Hepatocyte (in vitro differentiated cells): Measurements from ENCODE around the gene WNT8B. TPM values are rescaled to one million over a fixed set of nuclear protein-coding genes. Genes with fewer than 3 reads are reported as not detected.

Experiments used
- DNase-seq: peaks from one replicate; pipeline ENCODE4 v3.0.0-alpha.2; 2016; ENCODE audit warnings: low spot score
- H2AFZ ChIP-seq: fragments of 200-600 bp; sonication (generic); 2 replicates; pipeline ENCODE4 v1.6.0; 2016; ENCODE audit warnings: antibody characterized with exemption, mild to moderate bottlenecking
- H3K27ac ChIP-seq: fragments of 200-600 bp; sonication (generic); 2 replicates; pipeline ENCODE4 v1.5.1; 2016; ENCODE audit warnings: mild to moderate bottlenecking
- H3K27me3 ChIP-seq: fragments of 200-600 bp; sonication (generic); 2 replicates; pipeline ENCODE4 v1.6.1; 2016
- H3K36me3 ChIP-seq: fragments of 200-600 bp; sonication (generic); replicated peaks from 2 replicates; pipeline ENCODE4 v1.5.1; 2016; ENCODE audit warnings: low read depth; ENCODE audit not compliant: insufficient read depth
- H3K4me1 ChIP-seq: fragments of 200-600 bp; sonication (generic); 2 replicates; pipeline ENCODE4 v1.5.1; 2016; ENCODE audit warnings: mild to moderate bottlenecking, moderate library complexity; ENCODE audit not compliant: insufficient read depth
- H3K4me2 ChIP-seq: fragments of 200-600 bp; sonication (generic); 2 replicates; pipeline ENCODE4 v1.6.0; 2016
- H3K4me3 ChIP-seq: fragments of 200-600 bp; sonication (generic); 2 replicates; pipeline ENCODE4 v1.5.1; 2016; ENCODE audit warnings: mild to moderate bottlenecking
- H3K79me2 ChIP-seq: fragments of 200-600 bp; sonication (generic); 2 replicates; pipeline ENCODE4 v1.6.0; 2017; ENCODE audit warnings: mild to moderate bottlenecking
- H3K9me2 ChIP-seq: fragments of 200-600 bp; sonication (generic); replicated peaks from 2 replicates; pipeline ENCODE4 v1.6.0; 2017; ENCODE audit warnings: mild to moderate bottlenecking; ENCODE audit not compliant: insufficient read depth
- H3K9me3 ChIP-seq: fragments of 200-600 bp; sonication (generic); 2 replicates; pipeline ENCODE4 v1.5.1; 2016; ENCODE audit warnings: low read depth, mild to moderate bottlenecking
- H4K20me1 ChIP-seq: fragments of 200-600 bp; sonication (generic); 2 replicates; pipeline ENCODE4 v1.6.0; 2016; ENCODE audit warnings: mild to moderate bottlenecking; ENCODE audit not compliant: insufficient read depth, poor library complexity, severe bottlenecking
- CTCF ChIP-seq: fragments of 200-600 bp; sonication (generic); IDR thresholded peaks from 2 replicates; pipeline ENCODE4 v1.5.1; 2016; ENCODE audit warnings: antibody characterized with exemption, mild to moderate bottlenecking; ENCODE audit not compliant: poor library complexity
- EZH2 ChIP-seq: fragments of 200-600 bp; sonication (generic); IDR thresholded peaks from 2 replicates; pipeline ENCODE4 v1.6.1; 2016; ENCODE audit warnings: antibody characterized with exemption, mild to moderate bottlenecking, borderline replicate concordance
- EZH2phosphoT487 ChIP-seq: fragments of 200-600 bp; sonication (generic); IDR thresholded peaks from one replicate; pipeline ENCODE4 v1.6.1; 2018; ENCODE audit warnings: antibody characterized with exemption, mild to moderate bottlenecking, low read depth, moderate library complexity; ENCODE audit not compliant: unreplicated experiment, severe bottlenecking
- WGBS: methylation state at CpG from one replicate; pipeline ENCODE4 v1.1.6; 2016; ENCODE audit warnings: low lambda C conversion rate; ENCODE audit errors: missing lambda C conversion rate; 5-methylcytosine and 5-hydroxymethylcytosine counted together
- polyA plus RNA-seq: library from polyadenylated mRNA; unstranded; fragments of >200 nt; fragmentation: Nextera tagmentation; extraction: Ambion mirVana; gene quantifications from 2 replicates; pipeline ENCODE4 v1.2.1, GENCODE V29; 2016
- total RNA-seq: library from RNA; depleted of rRNA; stranded (reverse); fragments of >200 nt; gene quantifications from 2 replicates; pipeline ENCODE4 v1.2.3, GENCODE V29; 2014

Gene WNT8B
- total and polyA plus RNA-seq, 2 experiments from 2014 or later = not detected

GRCh38 chr10:100438674-100439315 lies 24.0 kb upstream of the WNT8B start:
- Histone ChIP-seq H3K4me3 (no peak overlapping the region), H3K27ac (no peak overlapping the region), H2AFZ (no peak overlapping the region), H3K9me2 (no peaks in the 10 kb centered on the region), H3K4me1 (no peaks in the 10 kb centered on the region), H4K20me1 (no peaks in the 10 kb centered on the region), H3K27me3 (no peaks in the 10 kb centered on the region), H3K79me2 (no peaks in the 10 kb centered on the region), H3K9me3 (no peaks in the 10 kb centered on the region), H3K4me2 (no peak overlapping the region), H3K36me3 (no peaks in the 10 kb centered on the region)
- DNase-seq = no peak
- TF ChIP-seq EZH2phosphoT487 (no peak), CTCF (no peak)
- WGBS = 96% methylated on average over 6 of the region's 6 CpGs

GRCh38 chr10:100442548-100442947 lies 20.3 kb upstream of the WNT8B start:
- no peak for TF ChIP-seq EZH2phosphoT487
- TF ChIP-seq EZH2 = no peak
- TF ChIP-seq CTCF = no peak

GRCh38 chr10:100446130-100446761 lies 16.6 kb upstream of the WNT8B start:
- H3K27me3 ChIP-seq = no peaks in the 10 kb centered on the region
- H3K36me3 ChIP-seq = no peaks in the 10 kb centered on the region
- no peaks in the 10 kb centered on the region for H4K20me1 ChIP-seq
- H3K9me2 ChIP-seq = no peaks in the 10 kb centered on the region
- no peak overlapping the region for H3K4me2 ChIP-seq
- TF ChIP-seq EZH2 (no peak), EZH2phosphoT487 (no peak), CTCF (no peak)
- 80% methylated on average over 4 of the region's 4 CpGs for WGBS
- H3K79me2 ChIP-seq = no peaks in the 10 kb centered on the region
- H3K4me3 ChIP-seq = no peak overlapping the region
- H3K27ac ChIP-seq = no peak overlapping the region
- H3K9me3 ChIP-seq = no peaks in the 10 kb centered on the region
- no peaks in the 10 kb centered on the region for H3K4me1 ChIP-seq
- no peak overlapping the region for H2AFZ ChIP-seq
- DNase-seq = no peak

More at GRCh38 chr10:100442548-100442947, 20.3 kb upstream of the WNT8B start:
- H3K79me2 ChIP-seq = no peaks in the 10 kb centered on the region
- no peak overlapping the region for H3K4me2 ChIP-seq
- H3K9me2 ChIP-seq = no peaks in the 10 kb centered on the region
- H3K9me3 ChIP-seq = no peaks in the 10 kb centered on the region
- H4K20me1 ChIP-seq = no peaks in the 10 kb centered on the region
- H3K36me3 ChIP-seq = no peaks in the 10 kb centered on the region
- no peaks in the 10 kb centered on the region for H3K27me3 ChIP-seq
- no peaks in the 10 kb centered on the region for H3K4me1 ChIP-seq
- H3K4me3 ChIP-seq = no peak overlapping the region
- DNase-seq = no peak
- H2AFZ ChIP-seq = no peak overlapping the region
- 65% methylated on average over 3 of the region's 3 CpGs for WGBS
- no peak overlapping the region for H3K27ac ChIP-seq
